HCT116 (cell line): Measurements from ENCODE around the gene MAP3K8. TPM values are rescaled to one million over a fixed set of nuclear protein-coding genes. Genes with fewer than 3 reads are reported as not detected.
"Not testable (repeated sequence)": the region's sequence is repeated elsewhere in the genome, so short reads cannot be mapped to it uniquely, and the experiment has no call there.

Source experiments
- ATAC-seq: fragments of 200-7000 bp; cut with Tn5 transposase; 2 replicates; pipeline ENCODE4 v1.9.1; 2020; ENCODE audit warnings: mild to moderate bottlenecking, moderate library complexity
- BruUV-seq: library from RNA; stranded (reverse); fragments of 400-500 nt; replicated peaks from 2 replicates; lab custom pipeline; 2021; lab: Mats Ljungman, UMichigan
- CTCF ChIA-PET: fragments of 300-600 bp; sonication (Branson Sonifier 250); formaldehyde crosslinking; loops from one replicate; lab custom pipeline; 2021; ENCODE audit warnings: antibody characterized with exemption; lab: Charles Lee
- POLR2A ChIA-PET: fragments of 300-600, 350-600 bp; sonication (Branson Sonifier 250); formaldehyde crosslinking; loops from one replicate; lab custom pipeline; 2021; ENCODE audit warnings: antibody characterized with exemption; lab: Charles Lee
- RAD21 ChIA-PET, 2 experiments: fragments of 300-600 bp; sonication (Branson Sonifier 250); formaldehyde crosslinking; loops; one replicate each; lab custom pipeline; 2023; ENCODE audit warnings: low total read pairs in 2 of 2; ENCODE audit not compliant: uncharacterized antibody in 2 of 2, unreplicated experiment in 2 of 2, low non-redundant PET in 1 of 2; lab: Charles Lee
- DNase-seq: peaks from one replicate; pipeline ENCODE4 v3.0.0-alpha.2; 2010; ENCODE audit warnings: low read depth, low spot score
- H2AFZ ChIP-seq: fragments of 200-600 bp; shearing (Covaris generic), sonication (generic); 2 replicates; pipeline ENCODE4 v1.6.1; 2017; ENCODE audit warnings: low read depth, mixed run types, mixed read lengths, antibody characterized with exemption, low read length; ENCODE audit not compliant: poor library complexity, severe bottlenecking
- H3K27ac ChIP-seq: 2 replicates; pipeline ENCODE4 v1.5.1; 2012; ENCODE audit warnings: low read depth, low read length
- H3K27me3 ChIP-seq: fragments of 200-600 bp; sonication (generic); 2 replicates; pipeline ENCODE4 v1.6.1; 2016; ENCODE audit warnings: mixed run types, low read length, mixed read lengths; ENCODE audit not compliant: insufficient read depth
- H3K36me3 ChIP-seq, 2 experiments: fragments of 200-500 bp in 1 of 2; fragments of 200-600 bp in 1 of 2; sonication (Bioruptor generic) in 1 of 2; sonication (generic) in 1 of 2; 2 replicates each; pipeline versions ENCODE4 v1.5.1 to v1.6.1; 2014 to 2016; ENCODE audit warnings: low read length in 2 of 2, inconsistent platforms in 1 of 2, mixed read lengths in 1 of 2, mixed run types in 1 of 2; ENCODE audit not compliant: insufficient read depth in 2 of 2, control insufficient read depth in 1 of 2
- H3K4me1 ChIP-seq, 2 experiments: fragments of 200-600 bp in 1 of 2; sonication (generic) in 1 of 2; 2 replicates each; pipeline versions ENCODE4 v1.5.1 to v1.6.1; 2012 to 2017; ENCODE audit warnings: low read length in 2 of 2, inconsistent platforms in 1 of 2, mild to moderate bottlenecking in 1 of 2, mixed read lengths in 1 of 2, mixed run types in 1 of 2, moderate library complexity in 1 of 2; ENCODE audit not compliant: insufficient read depth in 2 of 2, control insufficient read depth in 1 of 2
- H3K4me2 ChIP-seq: fragments of 200-600 bp; sonication (generic); 2 replicates; pipeline ENCODE4 v1.6.1; 2017; ENCODE audit warnings: mixed run types, low read length, mixed read lengths
- H3K4me3 ChIP-seq, 2 experiments: fragments of 200-600 bp in 1 of 2; sonication (generic) in 1 of 2; replicated peaks in 1 of 2; 2 replicates each; pipeline ENCODE4 v1.5.1; 2011 to 2016; ENCODE audit warnings: low read length in 2 of 2, control low read depth in 1 of 2, low read depth in 1 of 2, mild to moderate bottlenecking in 1 of 2, mixed read lengths in 1 of 2, mixed run types in 1 of 2
- H3K79me2 ChIP-seq: fragments of 200-600 bp; sonication (generic); 2 replicates; pipeline ENCODE4 v1.6.1; 2017; ENCODE audit warnings: mild to moderate bottlenecking, mixed run types, low read length, moderate library complexity, mixed read lengths; ENCODE audit not compliant: insufficient read depth
- H3K9ac ChIP-seq: fragments of 200-600 bp; sonication (generic); 2 replicates; pipeline ENCODE4 v1.6.1; 2016; ENCODE audit warnings: low read length, mixed read lengths
- H3K9me2 ChIP-seq: fragments of 200-600 bp; sonication (generic), shearing (Covaris generic); 2 replicates; pipeline ENCODE4 v1.6.1; 2017; ENCODE audit warnings: mixed run types, mild to moderate bottlenecking, moderate library complexity; ENCODE audit not compliant: insufficient read depth
- H3K9me3 ChIP-seq, 2 experiments: fragments of 200-500 bp in 1 of 2; fragments of 200-600 bp in 1 of 2; sonication (Bioruptor generic) in 1 of 2; sonication (generic) in 1 of 2; 2 replicates each; pipeline ENCODE4 v1.6.1; 2014 to 2017; ENCODE audit warnings: low read length in 2 of 2, mixed read lengths in 2 of 2, inconsistent platforms in 1 of 2, low read depth in 1 of 2, mild to moderate bottlenecking in 1 of 2, mixed run types in 1 of 2, moderate library complexity in 1 of 2; ENCODE audit not compliant: control insufficient read depth in 1 of 2, insufficient read depth in 1 of 2
- H4K20me1 ChIP-seq: fragments of 200-600 bp; sonication (generic), shearing (Covaris generic); 2 replicates; pipeline ENCODE4 v1.6.1; 2017; ENCODE audit warnings: mixed run types, mild to moderate bottlenecking, moderate library complexity; ENCODE audit not compliant: insufficient read depth
- CBX3 ChIP-seq: IDR thresholded peaks from 2 replicates; pipeline ENCODE4 v1.6.1; 2012; ENCODE audit warnings: low read depth
- CEBPB ChIP-seq: IDR thresholded peaks from 2 replicates; pipeline ENCODE4 v1.6.1; 2012; ENCODE audit warnings: low read depth
- CTCF ChIP-seq, 3 experiments: fragments of 200-600 bp in 1 of 3; sonication (generic) in 1 of 3; IDR thresholded peaks in 2 of 3; conservative IDR thresholded peaks in 1 of 3; 2 replicates each; pipeline ENCODE4 v1.5.1; 2012 to 2017; ENCODE audit warnings: low read depth in 2 of 3, low read length in 2 of 3, antibody characterized with exemption in 1 of 3, borderline replicate concordance in 1 of 3, control low read depth in 1 of 3, mild to moderate bottlenecking in 1 of 3, mixed read lengths in 1 of 3, mixed run types in 1 of 3, moderate library complexity in 1 of 3; ENCODE audit not compliant: insufficient read depth in 1 of 3
- EGR1 ChIP-seq: IDR thresholded peaks from 2 replicates; pipeline ENCODE4 v1.6.1; 2012; ENCODE audit warnings: low read depth
- ELF1 ChIP-seq: IDR thresholded peaks from 2 replicates; pipeline ENCODE4 v1.6.1; 2012; ENCODE audit warnings: low read depth, borderline replicate concordance
- EZH2 ChIP-seq: fragments of 200-600 bp; sonication (generic); IDR thresholded peaks from 2 replicates; pipeline ENCODE4 v1.6.1; 2017; ENCODE audit warnings: antibody characterized with exemption, mixed run types
- FOSL1 ChIP-seq: IDR thresholded peaks from 2 replicates; pipeline ENCODE4 v1.6.1; 2012; ENCODE audit warnings: low read depth
- JUND ChIP-seq: IDR thresholded peaks from 2 replicates; pipeline ENCODE4 v1.6.1; 2012
- MAX ChIP-seq: IDR thresholded peaks from 2 replicates; pipeline ENCODE4 v1.6.1; 2012
- POLR2A ChIP-seq: IDR thresholded peaks from 2 replicates; pipeline ENCODE4 v1.7.0; 2011; ENCODE audit warnings: borderline replicate concordance; ENCODE audit not compliant: insufficient read depth, insufficient read length; ENCODE audit errors: extremely low read depth
- POLR2AphosphoS5 ChIP-seq: IDR thresholded peaks from 2 replicates; pipeline ENCODE4 v1.6.1; 2011; ENCODE audit warnings: mild to moderate bottlenecking, low read depth, low read length, moderate library complexity
- TCF7L2 ChIP-seq: IDR thresholded peaks from 2 replicates; pipeline ENCODE4 v1.7.0; 2011; ENCODE audit warnings: borderline replicate concordance, inconsistent platforms; ENCODE audit not compliant: insufficient read depth, insufficient read length; ENCODE audit errors: extremely low read depth
- ZFX ChIP-seq: fragments of 450-650 bp; IDR thresholded peaks from 2 replicates; pipeline ENCODE4 v1.6.1; 2017
- intact Hi-C: fragments of 100-400 bp; cut with micrococcal nuclease; formaldehyde crosslinking; loops from 2 replicates; pipeline ENCODE4 v1.10.0; 2022
- total RNA-seq: library from RNA; stranded (reverse); gene quantifications from one replicate; pipeline ENCODE4 v1.2.1, GENCODE V29; 2021; ENCODE audit not compliant: unreplicated experiment
- TF ChIP-seq, protein P1 (sequence below): IDR thresholded peaks from 2 replicates; pipeline ENCODE4 v1.6.1; 2012
- TF ChIP-seq, protein P2 (sequence below): IDR thresholded peaks from 2 replicates; pipeline ENCODE4 v1.6.1; 2012; ENCODE audit warnings: low read depth

Gene MAP3K8
- total RNA-seq, 1 experiment from 2014 or later: 4.5 TPM

- H3K4me1 ChIP-seq, H3K27me3 ChIP-seq, H2AFZ ChIP-seq, H3K27ac ChIP-seq, H3K4me2 ChIP-seq, H3K9ac ChIP-seq, intact Hi-C loops, H3K4me3 ChIP-seq, H3K36me3 ChIP-seq, POLR2A ChIA-PET, H4K20me1 ChIP-seq, DNase-seq, BruUV-seq, H3K9me3 ChIP-seq, CTCF ChIA-PET, ATAC-seq, RAD21 ChIA-PET, H3K9me2 ChIP-seq, H3K79me2 ChIP-seq: not testable (repeated sequence)
These were observed 41.5 kb downstream of the MAP3K8 start for GRCh38 chr10:30475515-30475914.

DNA sequence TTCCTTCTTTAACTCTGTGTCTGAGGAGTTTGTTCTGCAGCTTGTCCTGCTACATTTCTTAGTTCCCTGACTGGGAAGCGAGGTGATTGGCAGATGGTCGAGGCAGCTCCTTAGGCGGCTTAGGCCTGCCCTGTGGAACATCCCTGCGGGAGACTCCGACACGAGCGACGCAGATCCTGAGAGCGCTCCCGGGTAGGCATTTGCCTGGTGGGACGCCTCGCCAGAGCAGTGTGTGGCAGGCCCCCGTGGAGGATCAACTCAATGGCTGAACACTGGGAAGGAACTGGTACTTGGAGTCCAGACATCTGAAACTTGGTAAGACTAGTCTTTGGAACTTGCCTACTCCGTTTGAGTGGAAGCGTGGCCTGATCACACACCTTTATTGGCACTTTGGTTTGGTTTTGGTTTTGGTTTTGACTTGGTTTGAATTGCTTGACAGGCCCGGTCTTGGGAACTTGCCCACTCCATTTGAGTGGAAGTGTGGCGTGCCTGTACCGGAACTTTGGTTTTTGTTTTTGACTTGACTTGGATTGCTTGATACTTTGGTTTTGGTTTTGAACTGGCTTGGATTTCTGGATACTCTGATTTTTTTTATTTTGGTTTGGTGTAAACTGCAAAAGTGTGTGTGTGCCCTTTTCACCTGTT is 42.6 kb downstream of the MAP3K8 start:
- DNase-seq (no peak), ATAC-seq (no peak)
- Histone ChIP-seq H3K4me3 (no peak overlapping the region), H3K4me1 (no peaks in the 10 kb centered on the region), H2AFZ (no peak overlapping the region), H3K9me2 (no peaks in the 10 kb centered on the region), H3K9ac (no peak overlapping the region), H3K27me3 (no peaks in the 10 kb centered on the region), H4K20me1 (no peaks in the 10 kb centered on the region), H3K4me2 (no peak overlapping the region), H3K36me3 (no peaks in the 10 kb centered on the region), H3K9me3 (no peaks in the 10 kb centered on the region), H3K79me2 (no peaks in the 10 kb centered on the region), H3K27ac (no peak overlapping the region)
- POLR2A ChIA-PET: no interaction called here
- CTCF ChIA-PET: no interaction called here
- intact Hi-C loops: no loop called here
- RAD21 ChIA-PET: no interaction called here
- BruUV-seq: no TSS peak
- TF ChIP-seq FOSL1: no peak
- TF ChIP-seq EZH2: no peak
- no peak for TF ChIP-seq ZFX
- TF ChIP-seq JUND: no peak
- TF ChIP-seq, protein P1, sequence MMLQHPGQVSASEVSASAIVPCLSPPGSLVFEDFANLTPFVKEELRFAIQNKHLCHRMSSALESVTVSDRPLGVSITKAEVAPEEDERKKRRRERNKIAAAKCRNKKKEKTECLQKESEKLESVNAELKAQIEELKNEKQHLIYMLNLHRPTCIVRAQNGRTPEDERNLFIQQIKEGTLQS: no peak
- no peak for TF ChIP-seq CTCF (IDR thresholded peaks at IDR 0.05 in 2 of 3, conservative IDR thresholded peaks at IDR 0.05 in 1 of 3; ENCODE audit: borderline replicate concordance in 1 of 3, insufficient read depth in 1 of 3, low read depth in 2 of 3, low read length in 2 of 3)
- TF ChIP-seq CEBPB: no peak
- no peak for TF ChIP-seq MAX
- TF ChIP-seq EGR1: no peak
- TF ChIP-seq, protein P2, sequence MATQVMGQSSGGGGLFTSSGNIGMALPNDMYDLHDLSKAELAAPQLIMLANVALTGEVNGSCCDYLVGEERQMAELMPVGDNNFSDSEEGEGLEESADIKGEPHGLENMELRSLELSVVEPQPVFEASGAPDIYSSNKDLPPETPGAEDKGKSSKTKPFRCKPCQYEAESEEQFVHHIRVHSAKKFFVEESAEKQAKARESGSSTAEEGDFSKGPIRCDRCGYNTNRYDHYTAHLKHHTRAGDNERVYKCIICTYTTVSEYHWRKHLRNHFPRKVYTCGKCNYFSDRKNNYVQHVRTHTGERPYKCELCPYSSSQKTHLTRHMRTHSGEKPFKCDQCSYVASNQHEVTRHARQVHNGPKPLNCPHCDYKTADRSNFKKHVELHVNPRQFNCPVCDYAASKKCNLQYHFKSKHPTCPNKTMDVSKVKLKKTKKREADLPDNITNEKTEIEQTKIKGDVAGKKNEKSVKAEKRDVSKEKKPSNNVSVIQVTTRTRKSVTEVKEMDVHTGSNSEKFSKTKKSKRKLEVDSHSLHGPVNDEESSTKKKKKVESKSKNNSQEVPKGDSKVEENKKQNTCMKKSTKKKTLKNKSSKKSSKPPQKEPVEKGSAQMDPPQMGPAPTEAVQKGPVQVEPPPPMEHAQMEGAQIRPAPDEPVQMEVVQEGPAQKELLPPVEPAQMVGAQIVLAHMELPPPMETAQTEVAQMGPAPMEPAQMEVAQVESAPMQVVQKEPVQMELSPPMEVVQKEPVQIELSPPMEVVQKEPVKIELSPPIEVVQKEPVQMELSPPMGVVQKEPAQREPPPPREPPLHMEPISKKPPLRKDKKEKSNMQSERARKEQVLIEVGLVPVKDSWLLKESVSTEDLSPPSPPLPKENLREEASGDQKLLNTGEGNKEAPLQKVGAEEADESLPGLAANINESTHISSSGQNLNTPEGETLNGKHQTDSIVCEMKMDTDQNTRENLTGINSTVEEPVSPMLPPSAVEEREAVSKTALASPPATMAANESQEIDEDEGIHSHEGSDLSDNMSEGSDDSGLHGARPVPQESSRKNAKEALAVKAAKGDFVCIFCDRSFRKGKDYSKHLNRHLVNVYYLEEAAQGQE: no peak
- TF ChIP-seq POLR2AphosphoS5: no peak
- no peak for TF ChIP-seq TCF7L2
- no peak for TF ChIP-seq ELF1
- TF ChIP-seq POLR2A: no peak
- no peak for TF ChIP-seq CBX3
